Mesothelial cell of epicardium (in vitro differentiated cells): ENCODE measurements around the gene CARS1. TPM values are rescaled to one million over a fixed set of nuclear protein-coding genes. Genes with fewer than 3 reads are reported as not detected.

ENCODE experiments used
- DNase-seq, 2 experiments: peaks; one replicate each; pipeline ENCODE4 v3.0.0; 2021; ENCODE audit warnings: low spot score in 2 of 2; ENCODE audit not compliant: unreplicated experiment in 2 of 2
- H3K27ac Mint-ChIP-seq: 2 replicates; pipeline ENCODE4 v1.8.0; 2021; ENCODE audit warnings: mixed read lengths
- H3K27me3 Mint-ChIP-seq: 2 replicates; pipeline ENCODE4 v1.8.0; 2021; ENCODE audit warnings: low read depth, mixed read lengths
- H3K36me3 Mint-ChIP-seq: 2 replicates; pipeline ENCODE4 v1.8.0; 2021; ENCODE audit warnings: mixed read lengths
- H3K4me1 Mint-ChIP-seq: 2 replicates; pipeline ENCODE4 v1.8.0; 2021; ENCODE audit warnings: mixed read lengths
- H3K4me3 Mint-ChIP-seq: 2 replicates; pipeline ENCODE4 v1.8.0; 2021; ENCODE audit warnings: mild to moderate bottlenecking, moderate library complexity, mixed read lengths
- H3K9me3 Mint-ChIP-seq: 2 replicates; pipeline ENCODE4 v1.8.0; 2021; ENCODE audit warnings: mixed read lengths
- total RNA-seq: library from RNA; stranded (reverse); gene quantifications from 3 replicates; pipeline ENCODE4 v1.2.1, GENCODE V29; 2021
- TF ChIP-seq, protein P1 (sequence below): fragments of 200-600 bp; sonication (generic); IDR thresholded peaks from one replicate; pipeline ENCODE4 v1.5.0; 2021; ENCODE audit warnings: antibody characterized with exemption; ENCODE audit not compliant: unreplicated experiment

Gene CARS1
- total RNA-seq, 1 donor from 2014 or later: 32.7 TPM

DNA sequence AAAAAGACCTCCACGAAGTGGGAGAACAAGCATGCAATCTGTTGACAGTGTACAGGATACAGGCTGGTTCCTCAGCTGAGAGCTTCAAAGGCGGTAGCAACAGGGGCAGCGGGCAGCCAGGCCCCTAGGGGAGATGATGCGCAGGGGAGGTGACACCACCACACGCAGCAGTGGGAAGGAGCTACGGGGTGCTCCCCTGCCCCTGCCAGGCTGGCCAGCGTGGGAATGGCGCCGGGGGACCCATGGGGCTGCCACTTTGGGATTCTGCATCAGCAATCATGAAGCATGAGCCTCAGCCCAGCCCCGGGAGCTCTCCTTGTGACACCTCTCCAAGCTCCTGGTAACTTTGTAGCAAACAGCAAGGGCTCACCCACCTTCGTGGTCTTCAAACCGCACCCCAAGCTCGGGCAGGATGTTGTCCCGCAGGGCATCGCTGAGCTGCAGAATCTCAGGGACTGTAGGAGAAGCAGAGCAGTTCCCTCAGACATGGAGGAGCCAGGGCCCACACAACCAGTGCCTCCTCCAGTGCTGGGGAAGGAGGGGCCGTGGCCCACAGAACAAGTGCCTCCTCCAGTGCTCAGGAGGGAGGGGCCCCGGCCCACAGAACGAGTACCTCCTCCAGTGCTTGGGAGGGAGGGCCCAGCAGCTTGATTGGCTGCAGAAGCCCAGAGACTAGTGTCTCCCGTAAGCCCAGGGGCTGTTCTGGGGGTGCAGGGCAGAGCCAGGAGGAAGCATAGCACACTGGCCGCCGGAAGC, 50.5 kb downstream of the CARS1 start:
- Mint-ChIP-seq H3K9me3 (no peaks in the 10 kb centered on the region), H3K36me3 (peaks cover 15% of the 10 kb centered on the region), H3K4me3 (no peak overlapping the region), H3K27me3 (no peaks in the 10 kb centered on the region), H3K4me1 (no peaks in the 10 kb centered on the region), H3K27ac (no peak overlapping the region)
- TF ChIP-seq, protein P1, sequence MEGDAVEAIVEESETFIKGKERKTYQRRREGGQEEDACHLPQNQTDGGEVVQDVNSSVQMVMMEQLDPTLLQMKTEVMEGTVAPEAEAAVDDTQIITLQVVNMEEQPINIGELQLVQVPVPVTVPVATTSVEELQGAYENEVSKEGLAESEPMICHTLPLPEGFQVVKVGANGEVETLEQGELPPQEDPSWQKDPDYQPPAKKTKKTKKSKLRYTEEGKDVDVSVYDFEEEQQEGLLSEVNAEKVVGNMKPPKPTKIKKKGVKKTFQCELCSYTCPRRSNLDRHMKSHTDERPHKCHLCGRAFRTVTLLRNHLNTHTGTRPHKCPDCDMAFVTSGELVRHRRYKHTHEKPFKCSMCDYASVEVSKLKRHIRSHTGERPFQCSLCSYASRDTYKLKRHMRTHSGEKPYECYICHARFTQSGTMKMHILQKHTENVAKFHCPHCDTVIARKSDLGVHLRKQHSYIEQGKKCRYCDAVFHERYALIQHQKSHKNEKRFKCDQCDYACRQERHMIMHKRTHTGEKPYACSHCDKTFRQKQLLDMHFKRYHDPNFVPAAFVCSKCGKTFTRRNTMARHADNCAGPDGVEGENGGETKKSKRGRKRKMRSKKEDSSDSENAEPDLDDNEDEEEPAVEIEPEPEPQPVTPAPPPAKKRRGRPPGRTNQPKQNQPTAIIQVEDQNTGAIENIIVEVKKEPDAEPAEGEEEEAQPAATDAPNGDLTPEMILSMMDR: no peak
- no peak for DNase-seq

DNA sequence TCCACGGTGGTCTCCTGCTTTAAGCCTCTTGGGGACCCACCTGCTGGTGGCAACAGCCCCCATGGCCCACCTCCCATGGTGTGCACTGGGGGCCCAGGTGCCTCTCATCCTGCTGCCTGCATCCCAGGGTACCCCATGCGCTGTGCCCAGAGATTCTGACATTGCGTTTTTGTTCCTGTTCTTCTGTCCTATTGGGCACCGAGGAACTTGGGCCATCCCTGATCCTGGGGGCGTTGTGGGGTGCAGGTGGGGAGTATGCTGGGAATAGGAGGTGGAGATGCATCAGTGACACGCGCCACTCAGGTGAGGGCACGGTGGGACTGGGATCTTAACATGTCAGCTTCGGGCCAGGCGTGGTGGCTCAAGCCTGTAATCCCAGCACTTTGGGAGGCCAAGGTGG, 52.7 kb downstream of the CARS1 start:
- Mint-ChIP-seq H3K4me1 (peaks cover 7% of the 10 kb centered on the region), H3K36me3 (peaks cover 20% of the 10 kb centered on the region), H3K27me3 (no peaks in the 10 kb centered on the region), H3K4me3 (no peak overlapping the region), H3K27ac (no peak overlapping the region), H3K9me3 (no peaks in the 10 kb centered on the region)
- TF ChIP-seq, protein P1: no peak
- DNase-seq: no peak

DNA sequence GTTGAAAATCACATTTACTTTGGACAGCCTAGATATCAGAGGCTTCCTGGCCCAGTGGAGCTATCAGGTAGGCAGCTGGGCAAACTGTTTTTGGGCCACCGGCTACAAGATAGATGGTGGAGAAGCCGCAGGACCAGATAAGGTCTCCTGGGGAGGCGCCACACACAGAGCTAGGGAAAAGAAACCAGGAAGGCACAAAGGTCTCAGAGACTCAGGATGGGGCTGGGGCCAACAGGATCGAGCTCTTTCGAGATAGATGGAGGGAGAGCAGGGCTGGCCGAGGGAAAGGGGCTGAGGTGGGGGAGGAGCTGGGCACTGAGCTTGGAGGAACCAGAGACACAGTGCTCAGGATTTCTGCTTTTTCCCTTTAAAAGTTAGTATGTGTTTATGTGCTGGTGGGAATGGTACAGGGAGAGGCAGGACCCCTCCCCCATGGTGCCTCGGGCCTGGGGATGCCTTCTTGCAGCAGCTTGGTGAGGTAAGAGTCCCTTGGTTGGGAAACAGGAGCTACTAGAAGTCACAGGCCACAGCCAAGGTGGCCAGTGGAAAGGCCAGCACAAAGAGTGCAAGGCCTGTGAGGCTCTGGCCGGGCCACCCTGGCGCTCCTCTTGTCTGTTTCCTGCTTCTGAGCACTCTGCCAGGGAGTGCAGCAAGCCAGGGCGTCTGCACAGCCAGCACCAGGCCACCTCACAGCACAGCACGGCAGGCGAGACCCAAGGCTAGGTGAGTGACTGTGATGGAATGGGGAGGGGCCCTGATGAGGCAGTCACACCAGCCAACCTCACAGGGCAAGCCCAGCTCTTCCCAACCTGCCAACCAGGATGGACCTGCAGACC, 53.6 kb downstream of the CARS1 start:
- no peaks in the 10 kb centered on the region for H3K27me3 Mint-ChIP-seq
- no peak overlapping the region for H3K4me3 Mint-ChIP-seq
- peaks cover 16% of the 10 kb centered on the region for H3K36me3 Mint-ChIP-seq
- H3K27ac Mint-ChIP-seq: no peak overlapping the region
- DNase-seq: no peak
- TF ChIP-seq, protein P1: no peak
- H3K9me3 Mint-ChIP-seq: no peaks in the 10 kb centered on the region
- peaks cover 7% of the 10 kb centered on the region for H3K4me1 Mint-ChIP-seq

DNA sequence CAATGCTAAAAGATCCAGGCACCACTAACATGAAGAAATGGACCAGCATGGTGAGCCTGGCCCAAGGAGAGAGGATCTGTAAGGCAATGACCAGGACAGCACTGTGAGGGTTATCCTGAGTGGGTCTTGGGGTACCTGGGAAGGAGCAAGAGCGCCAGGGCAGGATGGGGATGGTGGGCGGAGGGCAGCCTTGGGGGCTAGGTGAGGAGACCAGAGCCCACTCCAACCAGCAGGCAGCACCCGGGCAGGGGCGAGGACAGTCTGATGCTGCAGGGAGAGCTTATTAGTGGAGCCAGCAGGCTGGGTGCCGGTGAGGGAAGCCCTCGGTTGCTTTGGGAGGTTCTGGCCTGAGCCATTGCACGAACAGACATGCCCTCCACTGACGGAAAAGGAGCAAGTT, 54.4 kb downstream of the CARS1 start:
- H3K4me3 Mint-ChIP-seq: no peak overlapping the region
- DNase-seq: no peak
- H3K36me3 Mint-ChIP-seq: peaks cover 16% of the 10 kb centered on the region
- H3K4me1 Mint-ChIP-seq: peaks cover 7% of the 10 kb centered on the region
- no peaks in the 10 kb centered on the region for H3K9me3 Mint-ChIP-seq
- TF ChIP-seq, protein P1: no peak
- no peaks in the 10 kb centered on the region for H3K27me3 Mint-ChIP-seq
- no peak overlapping the region for H3K27ac Mint-ChIP-seq

DNA sequence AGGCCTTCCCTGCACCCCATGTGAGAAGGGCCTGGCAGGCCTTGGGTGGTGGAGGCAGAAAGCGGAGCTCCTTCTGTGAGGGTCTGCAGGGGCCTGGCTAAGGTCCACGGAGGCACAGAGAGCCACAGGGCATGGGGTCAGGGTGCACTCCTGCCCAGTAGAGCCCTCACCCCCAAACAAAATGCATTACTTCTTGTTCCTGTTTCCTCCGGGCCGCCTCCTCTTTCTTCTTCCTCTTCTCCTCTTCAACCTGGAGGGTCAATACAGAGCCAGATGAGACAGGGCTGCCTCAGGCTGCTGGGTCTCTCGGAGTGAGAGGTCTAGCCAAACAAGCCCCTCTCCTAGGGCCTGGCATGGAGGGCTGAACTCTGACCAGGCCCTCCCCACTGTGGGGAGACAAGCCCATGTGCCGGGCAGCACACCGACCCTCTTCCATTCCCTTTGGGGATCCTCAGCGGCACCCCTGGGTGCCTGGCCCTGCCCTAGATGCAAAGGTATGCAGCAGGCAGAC, 54.8 kb downstream of the CARS1 start:
- Mint-ChIP-seq H3K27me3 (no peaks in the 10 kb centered on the region), H3K36me3 (peaks cover 16% of the 10 kb centered on the region), H3K4me1 (peaks cover 7% of the 10 kb centered on the region), H3K27ac (no peak overlapping the region), H3K9me3 (no peaks in the 10 kb centered on the region), H3K4me3 (no peak overlapping the region)
- no peak for DNase-seq
- TF ChIP-seq, protein P1: no peak
